22Rv1 (cell line): Measurements from ENCODE around the gene CDKAL1.

Source experiments
- CTCF ChIP-seq: fragments of 450-650 bp; IDR thresholded peaks from 2 replicates; pipeline ENCODE4 v1.5.1; 2017; ENCODE audit warnings: mild to moderate bottlenecking
- ZFX ChIP-seq: fragments of 450-650 bp; IDR thresholded peaks from 2 replicates; pipeline ENCODE4 v1.6.1; 2017; ENCODE audit warnings: antibody characterized with exemption, borderline replicate concordance

DNA sequence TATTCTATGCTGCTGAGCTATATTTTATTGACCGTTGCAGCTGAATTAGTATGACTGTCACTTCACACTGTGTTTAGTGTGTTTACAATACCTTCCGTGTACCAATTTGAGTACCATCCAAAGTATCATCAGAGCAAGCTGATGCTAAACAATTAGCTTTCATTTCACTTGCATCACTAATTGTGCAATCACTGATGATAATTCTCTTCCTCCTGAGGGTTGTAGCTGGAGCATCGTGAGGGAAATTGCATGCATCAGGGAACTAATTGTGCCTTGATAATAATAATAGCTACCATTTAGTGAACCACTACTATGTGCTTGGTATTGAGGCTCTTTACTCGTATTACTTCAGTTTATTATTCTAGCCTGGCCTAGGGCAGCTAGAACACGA, 674.5 kb downstream of the CDKAL1 start:
- TF ChIP-seq CTCF (no peak), ZFX (no peak)
